Liver (tissue), 3 donors: ENCODE results near the gene GP1BB.

Experiments
- CTCF ChIP-seq: fragments of 150-350 bp; IDR thresholded peaks from 2 replicates; pipeline ENCODE4 v1.5.1; 2017; ENCODE audit warnings: improper control_type of control experiment, low read depth, low read length; ENCODE audit not compliant: missing input control
- EGR1 ChIP-seq, 2 donors: IDR thresholded peaks; 2 replicates each; pipeline ENCODE4 v1.6.1; 2016 to 2018; ENCODE audit warnings: antibody characterized with exemption in 2 of 2, low read depth in 2 of 2
- GABPA ChIP-seq, 2 donors: IDR thresholded peaks in 1 of 2; conservative IDR thresholded peaks in 1 of 2; 2 replicates each; pipeline ENCODE4 v1.6.1; 2016; ENCODE audit warnings: antibody characterized with exemption in 2 of 2, mild to moderate bottlenecking in 1 of 2, moderate library complexity in 1 of 2
- MAX ChIP-seq: IDR thresholded peaks from 2 replicates; pipeline ENCODE4 v1.6.1; 2016; ENCODE audit warnings: antibody characterized with exemption
- SP1 ChIP-seq: IDR thresholded peaks from 2 replicates; pipeline ENCODE4 v1.6.1; 2018; ENCODE audit warnings: antibody characterized with exemption, mild to moderate bottlenecking
- TAF1 ChIP-seq: conservative IDR thresholded peaks from 2 replicates; pipeline ENCODE4 v1.6.1; 2016; ENCODE audit warnings: antibody characterized with exemption, mild to moderate bottlenecking
- ZBTB33 ChIP-seq: IDR thresholded peaks from 2 replicates; pipeline ENCODE4 v1.6.1; 2016; ENCODE audit warnings: antibody characterized with exemption
- donor health status: healthy.
- donor health status: healthy.

GRCh38 chr22:19719050-19719482, 4.3 kb upstream of the GP1BB start:
- no peak for TF ChIP-seq SP1
- TF ChIP-seq TAF1 = no peak
- no peak for TF ChIP-seq ZBTB33
- no peak for TF ChIP-seq GABPA (IDR thresholded peaks at IDR 0.05 in 1 of 2, conservative IDR thresholded peaks at IDR 0.05 in 1 of 2)
- no peak for TF ChIP-seq CTCF
- no peak for TF ChIP-seq MAX
- TF ChIP-seq EGR1 (IDR thresholded peaks at IDR 0.05; ENCODE audit: low read depth in 2 of 2) = no peak
